ENCODE data around the gene E2F8. TPM values are rescaled to one million over a fixed set of nuclear protein-coding genes. Genes with fewer than 3 reads are reported as not detected.

E2F8 gene
- total RNA-seq, 1 experiment from 2014 or later, result 11.3 TPM

DNA sequence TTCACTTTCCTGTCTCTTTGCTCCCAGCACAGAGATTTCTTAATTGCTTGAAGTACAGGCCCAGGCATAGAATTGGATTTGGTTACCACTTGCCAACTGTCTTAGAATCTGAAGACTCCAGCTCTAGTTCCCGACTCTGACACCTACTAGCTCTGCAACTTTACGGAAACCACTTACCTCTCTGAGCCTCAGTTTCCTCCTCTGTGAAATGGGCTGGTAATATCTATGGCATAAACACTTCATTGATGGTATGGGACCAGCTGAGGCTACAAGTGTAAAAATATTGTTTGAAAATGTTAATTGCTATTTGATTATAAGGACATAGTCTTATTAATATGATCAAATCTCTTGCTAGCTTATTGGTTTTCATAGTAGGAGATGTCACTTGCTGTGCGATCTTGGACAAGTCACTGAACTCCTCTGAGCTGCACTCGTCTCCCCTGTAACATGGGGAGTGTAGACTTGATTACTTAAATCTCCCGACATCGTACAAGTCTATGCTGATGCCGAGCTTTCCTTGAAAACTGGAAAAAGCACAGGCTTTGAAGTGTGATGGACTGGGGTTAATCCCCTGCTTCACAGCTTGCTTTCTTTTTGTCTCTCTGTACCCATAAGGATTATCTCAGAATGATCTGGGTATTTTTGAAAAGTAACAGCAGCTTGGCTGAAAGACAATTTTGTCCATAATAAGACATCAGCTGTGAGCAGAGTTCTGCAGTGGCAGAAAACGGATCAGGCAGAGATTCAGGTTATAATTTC is 11.8 kb upstream of the E2F8 start:
- Mint-ChIP-seq H3K36me3 (ENCODE audit: insufficient read depth in 1 of 3, low read depth in 3 of 3) (peaks cover 7 to 25% (median 11%) of the 10 kb centered on the region in 3 experiments; a peak in 5 of 7 replicates), H3K27ac (no peak overlapping the region), H3K4me1 (no peaks in the 10 kb centered on the region), H3K9me3 (peaks cover 21 to 33% of the 10 kb centered on the region in 2 experiments), H3K4me3 (no peak overlapping the region), H3K27me3 (ENCODE audit: low read depth) (peaks cover 32% of the 10 kb centered on the region)
- H2BK120ac ChIP-seq (ENCODE audit: low read depth, low read length, poor library complexity, severe bottlenecking), result no peak overlapping the region
- no peak overlapping the region for H4K8ac ChIP-seq (replicated peaks; ENCODE audit: insufficient read length, low read depth, low read length)
- H3K9me3 ChIP-seq (ENCODE audit: control insufficient read depth, low read depth, low read length), result no peaks in the 10 kb centered on the region
- no peak overlapping the region for H3K4me2 ChIP-seq (ENCODE audit: insufficient read depth, insufficient read length, low read length)
- H3K27ac ChIP-seq (ENCODE audit: insufficient read length, low read depth, low read length), result no peak overlapping the region
- TF ChIP-seq, protein P1, sequence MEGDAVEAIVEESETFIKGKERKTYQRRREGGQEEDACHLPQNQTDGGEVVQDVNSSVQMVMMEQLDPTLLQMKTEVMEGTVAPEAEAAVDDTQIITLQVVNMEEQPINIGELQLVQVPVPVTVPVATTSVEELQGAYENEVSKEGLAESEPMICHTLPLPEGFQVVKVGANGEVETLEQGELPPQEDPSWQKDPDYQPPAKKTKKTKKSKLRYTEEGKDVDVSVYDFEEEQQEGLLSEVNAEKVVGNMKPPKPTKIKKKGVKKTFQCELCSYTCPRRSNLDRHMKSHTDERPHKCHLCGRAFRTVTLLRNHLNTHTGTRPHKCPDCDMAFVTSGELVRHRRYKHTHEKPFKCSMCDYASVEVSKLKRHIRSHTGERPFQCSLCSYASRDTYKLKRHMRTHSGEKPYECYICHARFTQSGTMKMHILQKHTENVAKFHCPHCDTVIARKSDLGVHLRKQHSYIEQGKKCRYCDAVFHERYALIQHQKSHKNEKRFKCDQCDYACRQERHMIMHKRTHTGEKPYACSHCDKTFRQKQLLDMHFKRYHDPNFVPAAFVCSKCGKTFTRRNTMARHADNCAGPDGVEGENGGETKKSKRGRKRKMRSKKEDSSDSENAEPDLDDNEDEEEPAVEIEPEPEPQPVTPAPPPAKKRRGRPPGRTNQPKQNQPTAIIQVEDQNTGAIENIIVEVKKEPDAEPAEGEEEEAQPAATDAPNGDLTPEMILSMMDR (conservative IDR thresholded peaks at IDR 0.05), result no peak
- no peak overlapping the region for H3K4ac ChIP-seq (ENCODE audit: low read depth, low read length)
- H3K18ac ChIP-seq (ENCODE audit: insufficient read length, low read depth, low read length), result no peak overlapping the region
- no peak overlapping the region for H2AK5ac ChIP-seq (ENCODE audit: insufficient read length, low read length)
- H3K23ac ChIP-seq (ENCODE audit: insufficient read length, low read depth, low read length), result no peak overlapping the region
- no peak for DNase-seq
- H3K56ac ChIP-seq (ENCODE audit: insufficient read length, low read depth, low read length), result no peak overlapping the region
- H3K79me1 ChIP-seq (ENCODE audit: insufficient read depth, low read depth, low read length, poor library complexity, severe bottlenecking), result no peaks in the 10 kb centered on the region
- H3K9ac ChIP-seq (ENCODE audit: extremely low read depth, insufficient read length, low read length), result no peak overlapping the region
- no peaks in the 10 kb centered on the region for H3K4me1 ChIP-seq (ENCODE audit: insufficient read depth, low read length)
- no peak overlapping the region for H3K14ac ChIP-seq (ENCODE audit: insufficient read depth, low read length)
- no peak overlapping the region for H4K91ac ChIP-seq (ENCODE audit: insufficient read length, low read depth, low read length)
- no peak overlapping the region for H3T11ph ChIP-seq (ENCODE audit: low read length)
- no peaks in the 10 kb centered on the region for H3K79me2 ChIP-seq (ENCODE audit: insufficient read depth, low read length)
- H3K27me3 ChIP-seq (ENCODE audit: insufficient read depth, low read length), result no peaks in the 10 kb centered on the region
- H4K5ac ChIP-seq (ENCODE audit: insufficient read length, low read depth, low read length), result no peak overlapping the region
- no peak overlapping the region for H2BK20ac ChIP-seq (ENCODE audit: low read depth, low read length, poor library complexity, severe bottlenecking)
- no CpG with 5 or more reads among the region's 8 CpGs for WGBS (ENCODE audit: extremely low coverage, insufficient read length, low lambda C conversion rate)
- no peak overlapping the region for H2AFZ ChIP-seq (ENCODE audit: low read length)
- no peak overlapping the region for H2BK5ac ChIP-seq (ENCODE audit: insufficient read length, low read length)
- H2BK12ac ChIP-seq (ENCODE audit: insufficient read length, low read depth, low read length), result no peak overlapping the region
- H2BK15ac ChIP-seq (ENCODE audit: low read depth, low read length), result no peak overlapping the region
- no peaks in the 10 kb centered on the region for H4K20me1 ChIP-seq (ENCODE audit: control insufficient read depth, insufficient read depth, insufficient read length)
- no peaks in the 10 kb centered on the region for H3K23me2 ChIP-seq (ENCODE audit: insufficient read length, low read depth, low read length, poor library complexity, severe bottlenecking)
